GM12878 (cell line): ENCODE measurements around the gene SMOC2. TPM values are rescaled to one million over a fixed set of nuclear protein-coding genes. Genes with fewer than 3 reads are reported as not detected.

Experiments used
- ATAC-seq: fragments of 200-7000 bp; cut with Tn5 transposase; 3 replicates; pipeline ENCODE4 v1.9.1; 2020; ENCODE audit warnings: mild to moderate bottlenecking, moderate library complexity
- BruUV-seq: library from RNA; stranded (reverse); fragments of 400-500 nt; replicated peaks from 2 replicates; lab custom pipeline; 2021; lab: Mats Ljungman, UMichigan
- CTCF ChIA-PET: fragments of 300-600 bp; sonication (Branson Sonifier 250); formaldehyde crosslinking; extraction: SDS; loops from one replicate; lab custom pipeline; 2021; ENCODE audit warnings: inconsistent platforms; lab: Yijun Ruan, JAX
- POLR2A ChIA-PET: fragments of 350-600 bp; formaldehyde crosslinking; extraction: SDS; loops from one replicate; lab custom pipeline; 2021; ENCODE audit warnings: inconsistent platforms; lab: Charles Lee
- RAD21 ChIA-PET: fragments of 300-600 bp; sonication (Branson Sonifier 250); formaldehyde crosslinking; loops from one replicate; lab custom pipeline; 2023; ENCODE audit warnings: antibody characterized with exemption; ENCODE audit not compliant: unreplicated experiment; lab: Charles Lee
- SMC1A ChIA-PET: fragments of 300-600 bp; sonication (Branson Sonifier 250); formaldehyde crosslinking; loops from one replicate; lab custom pipeline; 2023; ENCODE audit not compliant: unreplicated experiment, uncharacterized antibody; lab: Charles Lee
- DNase-seq: peaks from one replicate; pipeline ENCODE4 v3.0.0-alpha.2; 2011; ENCODE audit warnings: low read depth, low spot score
- FAIRE-seq: peaks from 3 replicates; lab custom pipeline; 2011; peaks lifted over from hg19 to GRCh38; lab: Jason Lieb, UNC
- H2AFZ ChIP-seq: 2 replicates; pipeline ENCODE4 v1.6.0; 2011; ENCODE audit warnings: low read depth, low read length, control low read depth; ENCODE audit not compliant: control insufficient read depth
- H3K27ac ChIP-seq: 2 replicates; pipeline ENCODE4 v1.5.1; 2011; ENCODE audit warnings: control low read depth; ENCODE audit not compliant: control insufficient read depth, insufficient read depth
- H3K27me3 ChIP-seq, 2 experiments: replicated peaks in 1 of 2; 2 replicates each; pipeline versions ENCODE4 v1.6.0 to v1.6.1; 2011; ENCODE audit warnings: low read length in 1 of 2; ENCODE audit not compliant: control insufficient read depth in 2 of 2, insufficient read depth in 2 of 2
- H3K36me3 ChIP-seq, 2 experiments: 2 replicates each; pipeline ENCODE4 v1.5.1; 2011; ENCODE audit warnings: low read length in 1 of 2; ENCODE audit not compliant: control insufficient read depth in 2 of 2, insufficient read depth in 2 of 2
- H3K4me1 ChIP-seq: 2 replicates; pipeline ENCODE4 v1.6.1; 2011; ENCODE audit warnings: mild to moderate bottlenecking, low read length, moderate library complexity, mixed read lengths; ENCODE audit not compliant: control insufficient read depth, insufficient read depth
- H3K4me2 ChIP-seq: 2 replicates; pipeline ENCODE4 v1.6.0; 2011; ENCODE audit warnings: control low read depth; ENCODE audit not compliant: control insufficient read depth, insufficient read depth
- H3K4me3 ChIP-seq: fragments of 200-600 bp; sonication (generic); 2 replicates; pipeline ENCODE4 v1.5.1; 2016
- H3K79me2 ChIP-seq: 2 replicates; pipeline ENCODE4 v1.6.0; 2011; ENCODE audit warnings: low read length; ENCODE audit not compliant: control insufficient read depth, insufficient read depth
- H3K9ac ChIP-seq: 2 replicates; pipeline ENCODE4 v1.8.0; 2011; ENCODE audit warnings: low read length, control low read depth, mixed read lengths; ENCODE audit not compliant: control insufficient read depth, insufficient read depth
- H3K9me3 ChIP-seq: replicated peaks from 3 replicates; pipeline ENCODE4 v1.5.1; 2011; ENCODE audit warnings: mild to moderate bottlenecking, low read length; ENCODE audit not compliant: control insufficient read depth, insufficient read depth
- H4K20me1 ChIP-seq: 2 replicates; pipeline ENCODE4 v1.6.0; 2011; ENCODE audit not compliant: control insufficient read depth, insufficient read depth
- BACH1 ChIP-seq: fragments of 450-650 bp; IDR thresholded peaks from 2 replicates; pipeline ENCODE4 v1.6.1; 2017; ENCODE audit warnings: mild to moderate bottlenecking, borderline replicate concordance
- E4F1 ChIP-seq: fragments of 450-650 bp; IDR thresholded peaks from 2 replicates; pipeline ENCODE4 v1.6.1; 2018; ENCODE audit warnings: borderline replicate concordance, mild to moderate bottlenecking; ENCODE audit not compliant: partially characterized antibody
- EED ChIP-seq: sonication (generic); IDR thresholded peaks from 2 replicates; pipeline ENCODE4 v1.6.1; 2016; ENCODE audit warnings: antibody characterized with exemption, low read depth
- EZH2 ChIP-seq: IDR thresholded peaks from 2 replicates; pipeline ENCODE4 v1.6.1; 2012; ENCODE audit warnings: low read depth, mild to moderate bottlenecking, control low read depth, inconsistent platforms, low read length, borderline replicate concordance; ENCODE audit not compliant: control insufficient read depth
- GABPA ChIP-seq: IDR thresholded peaks from 2 replicates; pipeline ENCODE4 v1.6.1; 2014; ENCODE audit warnings: antibody characterized with exemption, low read depth, mild to moderate bottlenecking, inconsistent platforms
- MEF2B ChIP-seq: fragments of 450-650 bp; IDR thresholded peaks from 2 replicates; pipeline ENCODE4 v1.6.1; 2018; ENCODE audit warnings: mild to moderate bottlenecking, moderate library complexity; ENCODE audit not compliant: partially characterized antibody, poor library complexity, severe bottlenecking
- MTA3 ChIP-seq: IDR thresholded peaks from 2 replicates; pipeline ENCODE4 v1.6.1; 2012; ENCODE audit warnings: low read length, inconsistent platforms, borderline replicate concordance
- POLR2A ChIP-seq: IDR thresholded peaks from 2 replicates; pipeline ENCODE4 v1.6.1; 2011; ENCODE audit warnings: low read depth, mild to moderate bottlenecking, low read length
- SIX5 ChIP-seq: IDR thresholded peaks from 2 replicates; pipeline ENCODE4 v1.6.1; 2011; ENCODE audit warnings: mild to moderate bottlenecking, low read depth, low read length, moderate library complexity; ENCODE audit not compliant: severe bottlenecking
- STAT3 ChIP-seq: IDR thresholded peaks from 2 replicates; pipeline ENCODE4 v1.6.1; 2011; ENCODE audit warnings: low read depth, low read length, improper control_type of control experiment
- ZNF592 ChIP-seq: fragments of 450-650 bp; IDR thresholded peaks from 2 replicates; pipeline ENCODE4 v1.6.1; 2017; ENCODE audit warnings: mild to moderate bottlenecking, moderate library complexity
- WGBS: methylation state at CpG from one replicate; pipeline ENCODE4 v1.1.6; 2016; ENCODE audit warnings: low lambda C conversion rate; ENCODE audit not compliant: insufficient replicate concordance, insufficient coverage; ENCODE audit errors: missing lambda C conversion rate; 5-methylcytosine and 5-hydroxymethylcytosine counted together
- in situ Hi-C: fragments of 300-500 bp; cut with MboI; formaldehyde crosslinking; loops from 9 replicates; pipeline ENCODE4 v1.14.3; 2018; ENCODE audit warnings: mixed read lengths
- intact Hi-C: fragments of 100-400 bp; cut with micrococcal nuclease; formaldehyde crosslinking; loops from one replicate; pipeline ENCODE4 v1.14.2; 2022; ENCODE audit not compliant: unreplicated experiment
- polyA plus RNA-seq, 11 experiments: library from polyadenylated mRNA; depleted of rRNA in 4 of 11; unstranded in 6 of 11; stranded (reverse) in 5 of 11; fragments of >200 nt; fragmentation: Nextera tagmentation in 4 of 11; fragmentation: Illumina TruSeq in 1 of 11; extraction: Ambion mirVana in 4 of 11; extraction: Trizol in 1 of 11; gene quantifications; 1 replicate in 1 of 11; 2 replicates in 10 of 11; pipeline versions ENCODE4 v1.2.1 to v1.2.3, GENCODE V29; 2011 to 2016; ENCODE audit warnings: inconsistent platforms in 2 of 11, missing spikeins in 2 of 11, low read depth in 1 of 11
- total RNA-seq, 4 experiments: library from RNA; depleted of rRNA in 3 of 4; stranded (reverse); fragments of >200 nt in 3 of 4; fragmentation: Illumina TruSeq in 1 of 4; extraction: Trizol in 1 of 4; gene quantifications; 2 replicates each; pipeline versions ENCODE4 v1.2.1 to v1.2.3, GENCODE V29; 2013 to 2021

The SMOC2 gene
- total and polyA plus RNA-seq, 10 of the 15 experiments (the other 5 are each of a cell fraction or from before 2014, with no cell fraction given), result 0.10 to 0.12 TPM; not detected in 8

- Histone ChIP-seq H3K4me3 (no peak overlapping the region), H3K9ac (no peak overlapping the region), H3K36me3 (no peaks in the 10 kb centered on the region), H2AFZ (no peak overlapping the region), H4K20me1 (no peaks in the 10 kb centered on the region)
- ChIA-PET POLR2A (no interaction called here), CTCF (no interaction called here), SMC1A (no interaction called here)
- no peak for FAIRE-seq
- intact Hi-C loops, result no loop called here
- no peak for DNase-seq
- TF ChIP-seq E4F1, result no peak
- no peak for TF ChIP-seq EZH2
- no peak for TF ChIP-seq STAT3
- TF ChIP-seq GABPA, result no peak
- TF ChIP-seq, all 136 proteins: peak for 0
- H3K27me3 ChIP-seq, result no peaks in the 10 kb centered on the region
- in situ Hi-C loops, result no loop called here
- no peaks in the 10 kb centered on the region for H3K4me1 ChIP-seq
- no TSS peak for BruUV-seq
- WGBS, result 64% methylated on average over 14 of the region's 14 CpGs
- no peak overlapping the region for H3K27ac ChIP-seq
- H3K79me2 ChIP-seq, result no peaks in the 10 kb centered on the region
- no peak overlapping the region for H3K4me2 ChIP-seq
- no peaks in the 10 kb centered on the region; the same call in 2 of the 3 replicates for H3K9me3 ChIP-seq
- RAD21 ChIA-PET, result no interaction called here
- ATAC-seq, result no peak
Measured at GRCh38 chr6:168611691-168612090, 170.7 kb downstream of the SMOC2 start.

- WGBS, result 71% methylated on average over 13 of the region's 13 CpGs
- Histone ChIP-seq H3K4me3 (no peak overlapping the region), H3K27me3 (no peaks in the 10 kb centered on the region), H4K20me1 (no peaks in the 10 kb centered on the region), H3K27ac (no peak overlapping the region), H2AFZ (no peak overlapping the region), H3K79me2 (no peaks in the 10 kb centered on the region), H3K4me2 (no peak overlapping the region), H3K9me3 (no peaks in the 10 kb centered on the region; the same call in 2 of the 3 replicates), H3K4me1 (no peaks in the 10 kb centered on the region), H3K36me3 (no peaks in the 10 kb centered on the region), H3K9ac (no peak overlapping the region)
- intact Hi-C loops, result no loop called here
- ChIA-PET POLR2A (no interaction called here), SMC1A (no interaction called here), CTCF (no interaction called here), RAD21 (no interaction called here)
- in situ Hi-C loops, result no loop called here
- FAIRE-seq (no peak), DNase-seq (no peak), ATAC-seq (no peak)
- no TSS peak for BruUV-seq
- TF ChIP-seq EED (no peak), MTA3 (no peak), ZNF592 (no peak), POLR2A (no peak), BACH1 (no peak), SIX5 (no peak), MEF2B (no peak)
Measured at GRCh38 chr6:168612586-168612985, 171.6 kb downstream of the SMOC2 start.
